GM19238 (cell line): Measurements from ENCODE around the gene AUTS2.

Experiments used
- DNase-seq: peaks from one replicate; pipeline ENCODE4 v3.0.0; 2011; ENCODE audit warnings: low spot score; ENCODE audit not compliant: insufficient read length

The AUTS2 gene

GRCh38 chr7:69754476-69754875 lies 156.2 kb downstream of the AUTS2 start:
- DNase-seq: no peak

- no peak for DNase-seq
Observed at GRCh38 chr7:69756235-69756634, 158.0 kb downstream of the AUTS2 start.

GRCh38 chr7:69757528-69757927 lies 159.3 kb downstream of the AUTS2 start:
- no peak for DNase-seq

GRCh38 chr7:69757981-69758430 lies 159.7 kb downstream of the AUTS2 start:
- no peak for DNase-seq

GRCh38 chr7:69759373-69759772 lies 161.1 kb downstream of the AUTS2 start:
- no peak for DNase-seq

GRCh38 chr7:69761290-69761922 lies 163.1 kb downstream of the AUTS2 start:
- no peak for DNase-seq

GRCh38 chr7:69762821-69763352 lies 164.6 kb downstream of the AUTS2 start:
- DNase-seq: no peak

- DNase-seq: no peak
Observed at GRCh38 chr7:69763513-69763912, 165.2 kb downstream of the AUTS2 start.

- no peak for DNase-seq
Observed at GRCh38 chr7:69764147-69764546, 165.9 kb downstream of the AUTS2 start.

GRCh38 chr7:69764681-69765080 lies 166.4 kb downstream of the AUTS2 start:
- DNase-seq: no peak

- DNase-seq: no peak
Observed at GRCh38 chr7:69765879-69766278, 167.6 kb downstream of the AUTS2 start.

- no peak for DNase-seq
Observed at GRCh38 chr7:69768986-69769595, 170.8 kb downstream of the AUTS2 start.

GRCh38 chr7:69769826-69770225 lies 171.6 kb downstream of the AUTS2 start:
- DNase-seq: no peak

- no peak for DNase-seq
Observed at GRCh38 chr7:69770613-69771012, 172.3 kb downstream of the AUTS2 start.

GRCh38 chr7:69772718-69773436 lies 174.6 kb downstream of the AUTS2 start:
- no peak for DNase-seq

- no peak for DNase-seq
Observed at GRCh38 chr7:69773535-69774225, 175.4 kb downstream of the AUTS2 start.

GRCh38 chr7:69775231-69775771 lies 177.0 kb downstream of the AUTS2 start:
- no peak for DNase-seq

GRCh38 chr7:69776611-69777010 lies 178.3 kb downstream of the AUTS2 start:
- no peak for DNase-seq

GRCh38 chr7:69778138-69778537 lies 179.9 kb downstream of the AUTS2 start:
- DNase-seq: no peak

GRCh38 chr7:69780379-69780778 lies 182.1 kb downstream of the AUTS2 start:
- DNase-seq: no peak

GRCh38 chr7:69781412-69781846 lies 183.2 kb downstream of the AUTS2 start:
- no peak for DNase-seq
